ENCODE results near the gene PLXNB3.

Gene PLXNB3

GRCh38 chrX:153818571-153819383, 54.7 kb downstream of the PLXNB3 start:
- DNase-seq = no peak

- DNase-seq = no peak
Measured at GRCh38 chrX:153819384-153820040, 55.5 kb downstream of the PLXNB3 start.

GRCh38 chrX:153820601-153821000, 56.6 kb downstream of the PLXNB3 start:
- DNase-seq = no peak

GRCh38 chrX:153821066-153821465, 57.0 kb downstream of the PLXNB3 start:
- no peak for DNase-seq

GRCh38 chrX:153824348-153824747, 60.3 kb downstream of the PLXNB3 start:
- DNase-seq = no peak

- no peak for DNase-seq
Measured at GRCh38 chrX:153825042-153825441, 61.0 kb downstream of the PLXNB3 start.

Data from NCI-H1048 (cell line).